Measurements from ENCODE around the gene RBPJ. TPM values are rescaled to one million over a fixed set of nuclear protein-coding genes. Genes with fewer than 3 reads are reported as not detected.

The RBPJ gene
- polyA plus RNA-seq, 1 of the 3 experiments (the other 2 are of a cell fraction) = 13.8 TPM

DNA sequence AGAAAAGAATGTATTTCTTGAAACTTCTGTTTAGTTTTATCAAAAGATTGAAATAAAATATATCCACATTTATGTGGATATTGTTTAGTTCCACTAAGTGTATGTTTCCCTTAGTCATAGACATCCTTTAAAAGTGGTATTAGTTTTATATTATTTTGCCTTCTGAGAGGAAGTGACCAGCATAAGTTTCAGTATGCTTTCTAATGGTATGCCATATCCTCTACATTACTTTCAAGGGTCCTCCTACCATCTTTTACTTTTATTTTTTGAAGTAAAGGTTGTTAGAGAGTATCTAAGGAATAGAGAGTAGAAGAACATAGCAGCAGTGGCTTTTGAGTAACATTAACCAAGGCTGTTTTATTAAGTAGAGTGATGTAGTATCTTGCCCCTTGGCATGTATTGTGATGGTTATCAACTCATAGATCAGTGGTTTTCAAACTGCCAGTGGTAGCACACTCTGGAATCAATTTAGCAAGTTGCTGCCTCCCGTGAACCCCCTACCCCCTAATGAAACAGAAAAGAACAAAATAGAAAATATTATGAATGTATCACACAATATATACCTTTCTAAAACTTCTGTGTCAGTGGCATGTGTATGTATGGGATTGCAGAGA lies 44.8 kb downstream of the RBPJ start:
- Histone ChIP-seq H3K4me2 (no peak overlapping the region), H3F3A (replicated peaks; ENCODE audit: insufficient read depth) (peaks cover 19% of the 10 kb centered on the region), H3K27ac (ENCODE audit: low read depth in 2 of 2, low read length in 1 of 2) (no peak overlapping the region), H2AFZ (ENCODE audit: low read depth) (no peak overlapping the region), H3K4me3 (ENCODE audit: low read depth in 2 of 2, low read length in 1 of 2) (no peak overlapping the region), H3K9me2 (no peaks in the 10 kb centered on the region), H3K36me3 (replicated peaks in 1 of 2; ENCODE audit: control insufficient read depth in 1 of 2, insufficient read depth in 2 of 2, low read length in 1 of 2) (peaks cover 0 to 6% of the 10 kb centered on the region in 2 experiments), H3K9me3 (no peaks in the 10 kb centered on the region), H3K9ac (no peak overlapping the region), H3K79me2 (ENCODE audit: insufficient read depth) (peaks cover 77% of the 10 kb centered on the region), H3K4me1 (ENCODE audit: control insufficient read depth in 1 of 2, insufficient read depth in 2 of 2, low read depth in 1 of 2, low read length in 1 of 2) (peaks cover 10 to 39% of the 10 kb centered on the region in 2 experiments; a peak in 2 of 4 replicates), H4K20me1 (ENCODE audit: insufficient read depth) (no peaks in the 10 kb centered on the region), H3K27me3 (ENCODE audit: insufficient read depth) (no peaks in the 10 kb centered on the region)
- 13% methylated on average over 1 of the region's 1 CpG for WGBS (ENCODE audit: low lambda C conversion rate)
- DNase-seq = peak; percentile 42
- CTCF ChIA-PET = interaction anchor here (0.5 to 0.7 kb wide), 2 partner anchors 16 to 316 kb away, joined by 3 read pairs; no protein-coding TSS in a partner anchor
- POLR2A ChIA-PET = no interaction called here
- TF ChIP-seq NRF1 (IDR thresholded peaks at IDR 0.05; ENCODE audit: low read depth, low read length) (no peak), MAX (IDR thresholded peaks at IDR 0.05; ENCODE audit: low read depth) (no peak), TEAD4 (IDR thresholded peaks at IDR 0.05; ENCODE audit: borderline replicate concordance, insufficient read depth) (no peak), IRF3 (IDR thresholded peaks at IDR 0.05; ENCODE audit: low read depth, low read length) (no peak), POLR2AphosphoS5 (IDR thresholded peaks at IDR 0.05; ENCODE audit: low read depth, low read length) (no peak), EP300 (IDR thresholded peaks at IDR 0.05; ENCODE audit: borderline replicate concordance in 1 of 2, low read depth in 1 of 2, low read length in 1 of 2) (peak in 1 of 2 experiments; percentile 55; a peak in 1 of 4 replicates), FOSL2 (IDR thresholded peaks at IDR 0.05; ENCODE audit: borderline replicate concordance, low read depth) (no peak), GATA2 (CRISPR knock-in tag; IDR thresholded peaks at IDR 0.05) (peak; percentile 72), RAD21 (IDR thresholded peaks at IDR 0.05; ENCODE audit: low read length) (no peak), YY1 (IDR thresholded peaks at IDR 0.05; ENCODE audit: low read depth) (no peak), SMC3 (IDR thresholded peaks at IDR 0.05; ENCODE audit: low read depth, low read length) (no peak), RFX5 (IDR thresholded peaks at IDR 0.05; ENCODE audit: low read length) (no peak), PBX3 (IDR thresholded peaks at IDR 0.05) (peak; percentile 41; the same call in 1 of the 2 replicates), REST (IDR thresholded peaks at IDR 0.05; ENCODE audit: low read depth, low read length) (no peak), ELF1 (IDR thresholded peaks at IDR 0.05) (no peak), JUND (IDR thresholded peaks at IDR 0.05) (no peak), TCF12 (IDR thresholded peaks at IDR 0.05) (peak; percentile 57), CHD2 (IDR thresholded peaks at IDR 0.05; ENCODE audit: low read length, partially characterized antibody) (no peak), SIN3A (IDR thresholded peaks at IDR 0.05; ENCODE audit: borderline replicate concordance, low read depth, low read length) (no peak), MXI1 (IDR thresholded peaks at IDR 0.05; ENCODE audit: low read depth, low read length) (no peak)
- TF ChIP-seq, protein P1, sequence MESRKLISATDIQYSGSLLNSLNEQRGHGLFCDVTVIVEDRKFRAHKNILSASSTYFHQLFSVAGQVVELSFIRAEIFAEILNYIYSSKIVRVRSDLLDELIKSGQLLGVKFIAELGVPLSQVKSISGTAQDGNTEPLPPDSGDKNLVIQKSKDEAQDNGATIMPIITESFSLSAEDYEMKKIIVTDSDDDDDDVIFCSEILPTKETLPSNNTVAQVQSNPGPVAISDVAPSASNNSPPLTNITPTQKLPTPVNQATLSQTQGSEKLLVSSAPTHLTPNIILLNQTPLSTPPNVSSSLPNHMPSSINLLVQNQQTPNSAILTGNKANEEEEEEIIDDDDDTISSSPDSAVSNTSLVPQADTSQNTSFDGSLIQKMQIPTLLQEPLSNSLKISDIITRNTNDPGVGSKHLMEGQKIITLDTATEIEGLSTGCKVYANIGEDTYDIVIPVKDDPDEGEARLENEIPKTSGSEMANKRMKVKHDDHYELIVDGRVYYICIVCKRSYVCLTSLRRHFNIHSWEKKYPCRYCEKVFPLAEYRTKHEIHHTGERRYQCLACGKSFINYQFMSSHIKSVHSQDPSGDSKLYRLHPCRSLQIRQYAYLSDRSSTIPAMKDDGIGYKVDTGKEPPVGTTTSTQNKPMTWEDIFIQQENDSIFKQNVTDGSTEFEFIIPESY (IDR thresholded peaks at IDR 0.05; ENCODE audit: borderline replicate concordance, low read depth) = no peak
- TF ChIP-seq, protein P2, sequence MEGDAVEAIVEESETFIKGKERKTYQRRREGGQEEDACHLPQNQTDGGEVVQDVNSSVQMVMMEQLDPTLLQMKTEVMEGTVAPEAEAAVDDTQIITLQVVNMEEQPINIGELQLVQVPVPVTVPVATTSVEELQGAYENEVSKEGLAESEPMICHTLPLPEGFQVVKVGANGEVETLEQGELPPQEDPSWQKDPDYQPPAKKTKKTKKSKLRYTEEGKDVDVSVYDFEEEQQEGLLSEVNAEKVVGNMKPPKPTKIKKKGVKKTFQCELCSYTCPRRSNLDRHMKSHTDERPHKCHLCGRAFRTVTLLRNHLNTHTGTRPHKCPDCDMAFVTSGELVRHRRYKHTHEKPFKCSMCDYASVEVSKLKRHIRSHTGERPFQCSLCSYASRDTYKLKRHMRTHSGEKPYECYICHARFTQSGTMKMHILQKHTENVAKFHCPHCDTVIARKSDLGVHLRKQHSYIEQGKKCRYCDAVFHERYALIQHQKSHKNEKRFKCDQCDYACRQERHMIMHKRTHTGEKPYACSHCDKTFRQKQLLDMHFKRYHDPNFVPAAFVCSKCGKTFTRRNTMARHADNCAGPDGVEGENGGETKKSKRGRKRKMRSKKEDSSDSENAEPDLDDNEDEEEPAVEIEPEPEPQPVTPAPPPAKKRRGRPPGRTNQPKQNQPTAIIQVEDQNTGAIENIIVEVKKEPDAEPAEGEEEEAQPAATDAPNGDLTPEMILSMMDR (IDR thresholded peaks at IDR 0.05) = no peak
- TF ChIP-seq, protein P3, sequence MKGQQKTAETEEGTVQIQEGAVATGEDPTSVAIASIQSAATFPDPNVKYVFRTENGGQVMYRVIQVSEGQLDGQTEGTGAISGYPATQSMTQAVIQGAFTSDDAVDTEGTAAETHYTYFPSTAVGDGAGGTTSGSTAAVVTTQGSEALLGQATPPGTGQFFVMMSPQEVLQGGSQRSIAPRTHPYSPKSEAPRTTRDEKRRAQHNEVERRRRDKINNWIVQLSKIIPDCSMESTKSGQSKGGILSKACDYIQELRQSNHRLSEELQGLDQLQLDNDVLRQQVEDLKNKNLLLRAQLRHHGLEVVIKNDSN (IDR thresholded peaks at IDR 0.05; ENCODE audit: borderline replicate concordance, low read depth) = no peak
